GM18505 (cell line): ENCODE results near the gene EFHC1.

Source experiments
- ATAC-seq: cut with Tn5 transposase; IDR thresholded peaks from one replicate; pipeline ENCODE4 v1.9.1; 2021; ENCODE audit not compliant: unreplicated experiment
- POLR2A ChIP-seq: IDR thresholded peaks from 4 replicates; pipeline ENCODE4 v1.6.1; 2011; ENCODE audit warnings: borderline replicate concordance; ENCODE audit not compliant: insufficient read depth, insufficient read length; ENCODE audit errors: extremely low read depth

EFHC1 gene

GRCh38 chr6:52553719-52554118 lies 133.6 kb downstream of the EFHC1 start:
- ATAC-seq, result no peak
- no peak for TF ChIP-seq POLR2A

DNA sequence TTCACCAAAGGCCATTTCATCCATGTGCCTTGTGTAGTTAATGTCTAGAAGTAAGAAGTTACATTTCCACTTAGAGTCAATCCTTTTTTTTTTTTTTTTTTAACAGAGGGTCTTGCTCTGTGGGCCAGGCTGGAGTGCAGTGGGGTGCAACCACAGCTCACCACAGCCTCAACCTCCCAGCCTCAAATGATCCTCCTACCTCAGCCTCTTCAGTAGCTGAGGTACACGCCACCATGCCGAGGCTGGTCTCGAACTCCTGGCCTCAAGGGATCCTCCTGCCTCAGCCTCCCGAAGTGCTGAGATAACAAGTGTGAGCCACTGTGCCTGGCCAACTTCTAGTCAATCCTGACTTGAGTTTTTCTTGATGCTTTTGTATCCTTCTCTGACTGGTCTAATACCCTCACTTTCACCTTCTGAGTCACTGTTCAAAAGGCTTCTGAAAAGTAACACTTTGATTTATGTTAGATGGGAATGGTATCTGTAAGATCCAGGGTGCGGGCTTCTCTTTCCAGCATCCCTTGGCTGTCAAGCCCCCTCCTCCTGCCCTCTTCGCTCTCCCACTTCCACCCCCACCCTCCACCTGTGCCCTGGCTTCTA lies 134.6 kb downstream of the EFHC1 start:
- ATAC-seq, result no peak
- no peak for TF ChIP-seq POLR2A

GRCh38 chr6:52555518-52556233 lies 135.5 kb downstream of the EFHC1 start:
- no peak for ATAC-seq

GRCh38 chr6:52557389-52558265 lies 137.5 kb downstream of the EFHC1 start:
- ATAC-seq, result no peak

More at GRCh38 chr6:52555518-52556233, 135.5 kb downstream of the EFHC1 start:
- no peak for TF ChIP-seq POLR2A

GRCh38 chr6:52558266-52559000 lies 138.3 kb downstream of the EFHC1 start:
- no peak for ATAC-seq

More at GRCh38 chr6:52557389-52558265, 137.5 kb downstream of the EFHC1 start:
- no peak for TF ChIP-seq POLR2A

DNA sequence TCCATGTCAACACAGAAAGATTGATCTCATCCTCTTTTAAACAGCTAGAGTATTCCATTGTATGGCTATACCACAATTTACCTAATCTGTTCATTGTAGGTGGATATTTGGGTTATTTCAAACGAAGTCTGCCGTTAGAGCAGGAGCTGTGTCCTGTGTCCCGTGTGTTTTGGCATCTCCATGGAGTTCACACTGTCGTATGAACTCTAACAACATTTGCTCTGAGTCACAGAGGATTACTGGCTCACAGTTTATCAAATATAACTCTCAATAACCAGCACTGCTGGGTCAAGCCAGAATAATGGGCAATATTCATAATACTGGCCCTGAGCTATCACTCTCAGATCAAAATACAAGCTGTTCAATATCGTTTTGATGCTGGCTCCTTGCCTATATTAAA lies 140.3 kb downstream of the EFHC1 start:
- ATAC-seq, result no peak
- TF ChIP-seq POLR2A, result no peak

More at GRCh38 chr6:52558266-52559000, 138.3 kb downstream of the EFHC1 start:
- no peak for TF ChIP-seq POLR2A

DNA sequence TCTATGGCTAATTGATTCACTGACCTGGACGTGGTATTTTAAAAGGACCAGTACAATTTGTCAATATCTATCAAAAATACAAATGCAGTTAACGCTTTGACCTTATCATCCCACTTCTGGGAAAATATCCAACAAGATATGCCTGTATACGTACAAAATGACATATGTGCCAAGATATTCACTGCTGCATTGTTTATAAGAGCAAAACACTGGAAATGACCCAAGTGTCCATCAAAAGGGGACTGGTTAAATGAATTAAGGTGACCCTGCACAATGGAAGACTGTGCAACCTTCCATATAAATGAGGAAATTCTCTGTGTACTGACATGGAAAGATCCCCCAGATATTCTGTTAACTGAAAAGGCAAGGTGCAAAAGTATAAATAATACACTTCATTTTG lies 142.8 kb downstream of the EFHC1 start:
- no peak for TF ChIP-seq POLR2A
- no peak for ATAC-seq

- TF ChIP-seq POLR2A, result no peak
- no peak for ATAC-seq
Observed at GRCh38 chr6:52564856-52565255, 144.7 kb downstream of the EFHC1 start.

- no peak for TF ChIP-seq POLR2A
- ATAC-seq, result peak; percentile 66
Observed at GRCh38 chr6:52566201-52566600, 146.1 kb downstream of the EFHC1 start.

DNA sequence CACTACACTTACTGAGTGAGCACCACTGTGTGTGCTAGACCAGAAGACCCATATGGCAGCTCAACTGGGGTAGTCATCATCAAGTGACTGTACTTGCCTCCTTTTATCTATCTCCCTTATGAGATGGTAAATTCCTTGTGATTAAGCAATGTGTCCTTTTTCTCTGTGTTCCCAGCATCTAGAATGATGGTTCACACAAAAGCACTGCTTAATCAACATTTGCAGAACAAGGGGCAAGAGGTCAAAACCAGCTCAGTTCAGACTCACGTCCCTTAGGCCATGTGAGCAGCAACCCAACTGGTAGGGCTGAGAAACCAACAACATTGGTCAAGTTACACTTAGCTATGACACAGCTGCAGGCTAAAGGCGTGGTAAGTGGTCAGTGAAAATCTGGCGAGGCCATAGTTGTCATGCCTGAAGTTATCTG lies 146.7 kb downstream of the EFHC1 start:
- TF ChIP-seq POLR2A, result no peak
- no peak for ATAC-seq

- ATAC-seq, result no peak
- TF ChIP-seq POLR2A, result no peak
Observed at GRCh38 chr6:52568320-52568719, 148.2 kb downstream of the EFHC1 start.

DNA sequence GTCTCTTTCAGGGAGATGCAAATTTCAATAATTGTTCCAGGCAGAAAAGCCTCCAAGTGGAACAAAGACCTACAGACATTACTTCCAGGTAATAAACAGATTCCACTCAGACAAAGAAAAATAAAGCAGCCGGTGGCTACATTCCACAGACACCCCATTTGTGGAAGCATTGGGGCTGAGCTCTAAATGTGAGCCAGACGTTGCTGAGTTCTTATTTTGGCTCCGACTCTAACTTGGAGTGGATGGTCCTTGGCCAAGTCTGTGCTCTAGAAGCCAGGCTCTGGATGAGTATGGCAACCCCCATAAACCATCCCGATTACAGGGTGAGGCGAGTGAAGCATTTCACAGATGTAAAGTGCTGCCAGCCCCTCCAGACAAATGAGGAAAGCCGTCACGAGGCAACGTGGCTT lies 150.2 kb downstream of the EFHC1 start:
- no peak for TF ChIP-seq POLR2A
- no peak for ATAC-seq
